Kidney (tissue), 14 donors: ENCODE data around the gene GJD4. TPM values are rescaled to one million over a fixed set of nuclear protein-coding genes. Genes with fewer than 3 reads are reported as not detected.

ENCODE experiments used
- DNase-seq, 5 donors: peaks; one replicate each; pipeline ENCODE4 v3.0.0-alpha.2; 2013 to 2020
- FAIRE-seq: peaks from 2 replicates; lab custom pipeline; 2012; peaks lifted over from hg19 to GRCh38; lab: Jason Lieb, UNC
- H3K27ac ChIP-seq, 2 donors: one replicate each; pipeline ENCODE4 v1.7.0; 2013; ENCODE audit warnings: low read depth in 2 of 2, low read length in 2 of 2, inconsistent platforms in 1 of 2
- H3K27me3 ChIP-seq: one replicate; pipeline ENCODE4 v1.7.1; 2013; ENCODE audit warnings: low read length, inconsistent platforms; ENCODE audit not compliant: control insufficient read depth, insufficient read depth
- H3K36me3 ChIP-seq, 3 donors: one replicate each; pipeline versions ENCODE4 v1.7.0 to v1.7.1; 2013; ENCODE audit warnings: low read length in 3 of 3, control low read depth in 1 of 3, inconsistent platforms in 1 of 3; ENCODE audit not compliant: insufficient read depth in 3 of 3, control insufficient read depth in 2 of 3
- H3K4me1 ChIP-seq, 3 donors: one replicate each; pipeline versions ENCODE4 v1.7.0 to v1.7.1; 2013; ENCODE audit warnings: low read length in 3 of 3, inconsistent platforms in 1 of 3, low read depth in 1 of 3; ENCODE audit not compliant: control insufficient read depth in 2 of 3, insufficient read depth in 2 of 3
- H3K4me3 ChIP-seq, 3 donors: one replicate each; pipeline versions ENCODE4 v1.7.0 to v1.8.1; 2013; ENCODE audit warnings: low read length in 3 of 3, control low read depth in 1 of 3, inconsistent platforms in 1 of 3
- H3K9ac ChIP-seq, 3 donors: one replicate each; pipeline versions ENCODE4 v1.7.0 to v1.7.1; 2013; ENCODE audit warnings: low read length in 3 of 3, control low read depth in 1 of 3, inconsistent platforms in 1 of 3
- H3K9me3 ChIP-seq, 3 donors: one replicate each; pipeline versions ENCODE4 v1.7.0 to v1.7.1; 2013; ENCODE audit warnings: low read length in 3 of 3, control low read depth in 1 of 3, inconsistent platforms in 1 of 3; ENCODE audit not compliant: control insufficient read depth in 2 of 3, insufficient read depth in 1 of 3
- intact Hi-C: fragments of 100-400 bp; cut with DNase I; formaldehyde crosslinking; loops from one replicate; pipeline ENCODE4 v1.11.1; 2022
- polyA plus RNA-seq: library from polyadenylated mRNA; stranded (reverse); fragments of 350-450 nt; fragmentation: Illumina TruSeq; extraction: RNeasy Lipid Tissue Mini Kit (QIAGEN cat#74804); gene quantifications from one replicate; pipeline ENCODE4 v1.2.3, GENCODE V29; 2014; ENCODE audit warnings: low read depth, low replicate concordance; ENCODE audit not compliant: insufficient read depth
- total RNA-seq: library from RNA; stranded (reverse); fragmentation: NEBNext Ultra II Directional; extraction: Animal tissue kit (Norgen Biotek cat#: 25700); gene quantifications from one replicate; pipeline ENCODE4 v1.2.1, GENCODE V29; 2021
- TF ChIP-seq, protein P1 (sequence below): IDR thresholded peaks from 3 replicates; pipeline ENCODE4 v1.5.1; 2012; ENCODE audit warnings: mild to moderate bottlenecking, moderate library complexity, borderline replicate concordance; ENCODE audit not compliant: insufficient read depth; ENCODE audit errors: extremely low read depth
- donor health status: control.
- donor health status: control.
- donor health status: control.
- donor health status: control.
- donor health status: control.
- donor health status: DM: yes; HTN: yes; CAD: no.
- donor health status: Normal renal cell carcinoma (clear cell type).

GJD4 gene
- total and polyA plus RNA-seq, 2 donors from 2014 or later = not detected

GRCh38 chr10:35637462-35637861 lies 32.3 kb downstream of the GJD4 start:
- FAIRE-seq (no peak), DNase-seq (peak in 2 of 5 donors; percentile 47 to 58)
- Histone ChIP-seq H3K27me3 (no peaks in the 10 kb centered on the region), H3K27ac (no peak overlapping the region), H3K4me1 (peaks cover 0 to 9% (median 7%) of the 10 kb centered on the region in 3 donors), H3K36me3 (no peaks in the 10 kb centered on the region), H3K9me3 (no peaks in the 10 kb centered on the region), H3K4me3 (peak overlapping the region in 1 of 3 donors; percentile 21), H3K9ac (no peak overlapping the region)
- intact Hi-C loops = no loop called here
- TF ChIP-seq, protein P1, sequence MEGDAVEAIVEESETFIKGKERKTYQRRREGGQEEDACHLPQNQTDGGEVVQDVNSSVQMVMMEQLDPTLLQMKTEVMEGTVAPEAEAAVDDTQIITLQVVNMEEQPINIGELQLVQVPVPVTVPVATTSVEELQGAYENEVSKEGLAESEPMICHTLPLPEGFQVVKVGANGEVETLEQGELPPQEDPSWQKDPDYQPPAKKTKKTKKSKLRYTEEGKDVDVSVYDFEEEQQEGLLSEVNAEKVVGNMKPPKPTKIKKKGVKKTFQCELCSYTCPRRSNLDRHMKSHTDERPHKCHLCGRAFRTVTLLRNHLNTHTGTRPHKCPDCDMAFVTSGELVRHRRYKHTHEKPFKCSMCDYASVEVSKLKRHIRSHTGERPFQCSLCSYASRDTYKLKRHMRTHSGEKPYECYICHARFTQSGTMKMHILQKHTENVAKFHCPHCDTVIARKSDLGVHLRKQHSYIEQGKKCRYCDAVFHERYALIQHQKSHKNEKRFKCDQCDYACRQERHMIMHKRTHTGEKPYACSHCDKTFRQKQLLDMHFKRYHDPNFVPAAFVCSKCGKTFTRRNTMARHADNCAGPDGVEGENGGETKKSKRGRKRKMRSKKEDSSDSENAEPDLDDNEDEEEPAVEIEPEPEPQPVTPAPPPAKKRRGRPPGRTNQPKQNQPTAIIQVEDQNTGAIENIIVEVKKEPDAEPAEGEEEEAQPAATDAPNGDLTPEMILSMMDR = no peak

GRCh38 chr10:35638101-35638500 lies 33.0 kb downstream of the GJD4 start:
- no peaks in the 10 kb centered on the region for H3K36me3 ChIP-seq
- DNase-seq (peak in 1 of 5 donors; percentile 14), FAIRE-seq (no peak)
- no peak overlapping the region for H3K9ac ChIP-seq
- TF ChIP-seq, protein P1 = no peak
- intact Hi-C loops = no loop called here
- H3K4me3 ChIP-seq = peak overlapping the region in 2 of 3 donors; percentile 21 to 26
- H3K27me3 ChIP-seq = no peaks in the 10 kb centered on the region
- H3K4me1 ChIP-seq = peaks cover 0 to 9% (median 7%) of the 10 kb centered on the region in 3 donors
- no peaks in the 10 kb centered on the region for H3K9me3 ChIP-seq
- no peak overlapping the region for H3K27ac ChIP-seq

DNA sequence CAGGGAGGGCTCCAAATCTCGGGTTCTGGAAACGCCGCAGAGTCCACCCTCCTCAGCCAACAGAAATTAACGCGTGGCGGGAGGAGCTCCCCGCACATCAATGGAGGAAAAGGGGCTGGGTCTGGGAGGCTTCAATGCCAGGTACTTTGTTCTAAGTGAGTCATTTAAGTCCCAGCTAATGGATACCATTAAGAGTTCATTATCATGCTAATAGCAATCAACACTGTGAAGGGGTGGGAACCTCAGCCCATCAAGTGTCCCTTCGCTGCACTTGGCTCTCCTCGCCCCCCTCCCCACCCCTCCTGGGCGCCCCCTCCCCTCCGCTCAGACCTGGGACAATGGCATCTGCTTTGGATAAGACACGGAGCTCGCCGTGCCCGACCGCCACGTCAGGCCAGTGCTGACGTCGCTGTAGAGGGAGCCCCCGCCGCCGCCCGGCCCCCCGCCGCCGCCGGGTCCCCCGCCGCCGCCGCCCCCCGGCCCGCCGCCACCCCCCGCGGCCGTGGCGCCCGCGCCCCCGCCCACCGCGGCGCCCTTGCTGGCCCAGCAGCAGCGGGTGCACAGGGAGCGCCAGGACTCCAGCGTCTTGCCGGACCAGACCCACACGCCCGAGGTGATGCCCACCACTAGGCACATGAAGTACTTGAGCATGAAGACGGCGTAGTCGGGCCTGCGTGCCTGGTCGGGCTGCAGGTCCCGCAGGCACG lies 34.0 kb downstream of the GJD4 start:
- no peak overlapping the region for H3K9ac ChIP-seq
- H3K36me3 ChIP-seq = no peaks in the 10 kb centered on the region
- H3K4me1 ChIP-seq = peaks cover 0 to 9% (median 7%) of the 10 kb centered on the region in 3 donors
- no peak overlapping the region for H3K27ac ChIP-seq
- H3K27me3 ChIP-seq = no peaks in the 10 kb centered on the region
- peak overlapping the region; percentile 10 to 62 (median 43) for H3K4me3 ChIP-seq
- intact Hi-C loops = no loop called here
- FAIRE-seq (no peak), DNase-seq (peak in 3 of 5 donors; percentile 10 to 66 (median 29))
- no peaks in the 10 kb centered on the region for H3K9me3 ChIP-seq
- TF ChIP-seq, protein P1 = no peak
